Right lobe of liver (tissue), 6 donors: Measurements from ENCODE around the gene C1orf198. TPM values are rescaled to one million over a fixed set of nuclear protein-coding genes. Genes with fewer than 3 reads are reported as not detected.

ENCODE experiments used
- ATAC-seq, 4 donors: fragments of 200-7000 bp; cut with Tn5 transposase; one replicate each; pipeline ENCODE4 v1.9.1; 2020; ENCODE audit warnings: mild to moderate bottlenecking in 4 of 4, moderate library complexity in 4 of 4
- DNase-seq, 3 donors: peaks; one replicate each; pipeline ENCODE4 v3.0.0-alpha.2; 2020
- H3K27ac ChIP-seq, 3 donors: fragments of 200-600 bp; one replicate each; pipeline ENCODE4 v1.8.0; 2022
- H3K27me3 ChIP-seq, 2 donors: fragments of 200-600 bp; one replicate each; pipeline ENCODE4 v1.8.0; 2022
- H3K36me3 ChIP-seq, 4 donors: fragments of 200-600 bp; sonication (generic) in 1 of 4; one replicate each; pipeline versions ENCODE4 v1.5.1 to v1.8.0; 2017 to 2022; ENCODE audit warnings: control low read depth in 1 of 4
- H3K4me1 ChIP-seq, 4 donors: fragments of 200-600 bp; sonication (generic) in 1 of 4; one replicate each; pipeline versions ENCODE4 v1.5.1 to v1.8.0; 2017 to 2022; ENCODE audit warnings: control low read depth in 1 of 4
- H3K4me3 ChIP-seq, 3 donors: fragments of 200-600 bp; one replicate each; pipeline ENCODE4 v1.8.0; 2022
- H3K9me3 ChIP-seq, 4 donors: fragments of 200-600 bp; sonication (generic) in 1 of 4; one replicate each; pipeline versions ENCODE4 v1.5.1 to v1.8.0; 2017 to 2022; ENCODE audit warnings: control low read depth in 1 of 4
- CTCF ChIP-seq, 4 donors: fragments of 200-600 bp in 3 of 4; fragments of 450-650 bp in 1 of 4; IDR thresholded peaks; one replicate each; pipeline versions ENCODE4 v1.5.1 to v1.8.0; 2016 to 2022; ENCODE audit warnings: antibody characterized with exemption in 4 of 4, mild to moderate bottlenecking in 2 of 4
- POLR2A ChIP-seq: fragments of 450-650 bp; IDR thresholded peaks from one replicate; pipeline ENCODE4 v1.6.1; 2017; ENCODE audit warnings: antibody characterized with exemption, mild to moderate bottlenecking
- WGBS: methylation state at CpG from one replicate; pipeline ENCODE4 v1.1.6; 2018; ENCODE audit warnings: low coverage, low lambda C conversion rate; ENCODE audit not compliant: insufficient coverage; ENCODE audit errors: missing lambda C conversion rate; 5-methylcytosine and 5-hydroxymethylcytosine counted together
- intact Hi-C, 2 donors: fragments of 100-400 bp; cut with DNase I; formaldehyde crosslinking; loops; one replicate each; pipeline versions ENCODE4 v1.11.2 to v1.14.1; 2022
- long read RNA-seq: library from polyadenylated mRNA; unstranded; transcript quantifications from one replicate; pipeline ENCODE4 v2.0.0, GENCODE V29; 2019
- total RNA-seq, 6 experiments: library from RNA; depleted of rRNA in 2 of 6; stranded (reverse); fragments of >200 nt in 2 of 6; fragmentation: NEBNext Ultra II Directional in 3 of 6; extraction: Animal tissue kit (Norgen Biotek cat#: 25700) in 3 of 6; gene quantifications; one replicate each; pipeline versions ENCODE4 v1.1.0 to v1.2.4, GENCODE V29; 2016 to 2023
- donor health status: DM: no; HTN: yes; CAD: no.
- donor health status: DM: no; HTN: no; CAD: no.
- donor health status: DM: no; HTN: no; CAD: no.
- donor health status: DM: no; HTN: yes; CAD: no.
- donor health status: DM: no; HTN: yes; CAD: no.

C1orf198 gene
- 10 to 100 TPM in 3 of 6 experiments, 1 to 10 TPM in 3; 4.2 to 33.7 (median 17.2) TPM for total RNA-seq
- long read RNA-seq, partial matches to known transcripts = 0 of 1 reads
- long read RNA-seq, other reads (novel, unspliced or antisense) = 0 of 1 reads

GRCh38 chr1:230867903-230868735 is at the start of gene C1orf198:
C1orf198 (minus strand) TSS chr1:230868521; CDS start chr1:230868512, 9 bp downstream.
- no peak for TF ChIP-seq CTCF (IDR thresholded peaks at IDR 0.05)
- peak; percentile 71 for TF ChIP-seq POLR2A
- under 1% methylated on average over 28 of the region's 96 CpGs for whole genome bisulfite sequencing
- H3K27ac ChIP-seq = peak within 1 kb of the TSS; percentile 68 to 84 (median 73)
- peak; percentile 82 to 87 (median 86) for DNase-seq
- no peaks in the 10 kb centered on the region for H3K36me3 ChIP-seq
- no peaks in the 10 kb centered on the region for H3K9me3 ChIP-seq
- peak within 1 kb of the TSS; percentile 83 to 88 (median 84) for H3K4me3 ChIP-seq
- ATAC-seq = peak; percentile 90 to 98 (median 95)
- H3K27me3 ChIP-seq = no peaks in the 10 kb centered on the region
- intact Hi-C loops = no loop called here
- H3K4me1 ChIP-seq = peaks cover 0 to 12% (median 0%) of the 10 kb centered on the region in 4 donors

GRCh38 chr1:230917284-230918135 is 49.2 kb upstream of the C1orf198 start:
- ATAC-seq = peak; percentile 86 to 91 (median 90)
- Histone ChIP-seq H3K36me3 (peaks cover 0 to 11% (median under 1%) of the 10 kb centered on the region in 4 donors), H3K27me3 (no peaks in the 10 kb centered on the region), H3K4me3 (no peak overlapping the region), H3K9me3 (no peaks in the 10 kb centered on the region), H3K4me1 (no peaks in the 10 kb centered on the region), H3K27ac (no peak overlapping the region)
- peak; percentile 62 to 77 (median 69) for DNase-seq
- intact Hi-C loops = loop anchor here (10.0 kb wide), 3 partner anchors 177 to 297 kb away; no protein-coding TSS in a partner anchor
- TF ChIP-seq CTCF (IDR thresholded peaks at IDR 0.05) (peak; percentile 61 to 82 (median 73)), POLR2A (no peak)
- WGBS = 53% methylated on average over 12 of the region's 15 CpGs

- H3K27me3 ChIP-seq = no peaks in the 10 kb centered on the region
- intact Hi-C loops = loop anchor here (10.0 kb wide), 3 partner anchors 178 to 298 kb away; no protein-coding TSS in a partner anchor
- no peak for ATAC-seq
- H3K36me3 ChIP-seq = peaks cover 0 to 11% (median 2%) of the 10 kb centered on the region in 4 donors
- 89% methylated on average over 8 of the region's 8 CpGs for WGBS
- no peaks in the 10 kb centered on the region for H3K4me1 ChIP-seq
- H3K9me3 ChIP-seq = no peaks in the 10 kb centered on the region
- H3K4me3 ChIP-seq = no peak overlapping the region
- no peak for TF ChIP-seq POLR2A
- no peak for TF ChIP-seq CTCF (IDR thresholded peaks at IDR 0.05)
- DNase-seq = no peak
- H3K27ac ChIP-seq = no peak overlapping the region
Measured at GRCh38 chr1:230916587-230917283, 48.4 kb upstream of the C1orf198 start.

GRCh38 chr1:230915078-230915477 is 46.8 kb upstream of the C1orf198 start:
- intact Hi-C loops = loop anchor here (10.0 kb wide), 3 partner anchors 180 to 300 kb away; no protein-coding TSS in a partner anchor
- TF ChIP-seq CTCF (IDR thresholded peaks at IDR 0.05) (no peak), POLR2A (no peak)
- ATAC-seq (no peak), DNase-seq (no peak)
- no peak overlapping the region for H3K27ac ChIP-seq
- H3K27me3 ChIP-seq = no peaks in the 10 kb centered on the region
- H3K36me3 ChIP-seq = peaks cover 0 to 5% (median 2%) of the 10 kb centered on the region in 4 donors
- no peaks in the 10 kb centered on the region for H3K9me3 ChIP-seq
- H3K4me3 ChIP-seq = no peak overlapping the region
- no peaks in the 10 kb centered on the region for H3K4me1 ChIP-seq
